HepG2 (cell line): Measurements from ENCODE around the gene WASHC4. TPM values are rescaled to one million over a fixed set of nuclear protein-coding genes. Genes with fewer than 3 reads are reported as not detected.

Source experiments
- ATF1 ChIP-seq: IDR thresholded peaks from 2 replicates; pipeline ENCODE4 v1.6.1; 2016; ENCODE audit warnings: mild to moderate bottlenecking, control low read depth
- CEBPB ChIP-seq: IDR thresholded peaks from 2 replicates; pipeline ENCODE4 v1.6.1; 2011; ENCODE audit warnings: low read depth, low read length, improper control_type of control experiment, borderline replicate concordance
- FOXK2 ChIP-seq: fragments of 450-650 bp; IDR thresholded peaks from 2 replicates; pipeline ENCODE4 v1.6.1; 2016
- FUBP1 ChIP-seq: sonication (generic); formaldehyde crosslinking; IDR thresholded peaks from 2 replicates; pipeline ENCODE4 v1.5.1; 2020; ENCODE audit warnings: missing genetic modification reagents, mild to moderate bottlenecking, borderline replicate concordance
- HCFC1 ChIP-seq: fragments of 150-350 bp; IDR thresholded peaks from 2 replicates; pipeline ENCODE4 v1.6.1; 2014; ENCODE audit warnings: low read depth, low read length
- HOXA9 ChIP-seq: sonication (generic); formaldehyde crosslinking; IDR thresholded peaks from 2 replicates; pipeline ENCODE4 v1.8.1; 2022; ENCODE audit warnings: missing genetic modification reagents, mild to moderate bottlenecking, moderate library complexity, borderline replicate concordance
- LBX2 ChIP-seq: sonication (generic); formaldehyde crosslinking; IDR thresholded peaks from 2 replicates; pipeline ENCODE4 v1.5.0; 2020; ENCODE audit warnings: missing genetic modification reagents, mild to moderate bottlenecking, borderline replicate concordance
- MIER3 ChIP-seq: IDR thresholded peaks from 2 replicates; pipeline ENCODE4 v1.6.1; 2016; ENCODE audit warnings: missing compliant biosample characterization, borderline replicate concordance
- NCOR1 ChIP-seq: fragments of 200-600 bp; sonication (generic); IDR thresholded peaks from 2 replicates; pipeline ENCODE4 v1.7.0; 2017; ENCODE audit warnings: antibody characterized with exemption, low read length, borderline replicate concordance
- PCBP2 ChIP-seq: fragments of 200-400 bp; formaldehyde crosslinking; optimal IDR thresholded peaks from 2 replicates; pipeline ENCODE3; 2018; ENCODE audit warnings: low read length, low read depth; ENCODE audit not compliant: poor library complexity, severe bottlenecking
- SIN3B ChIP-seq: fragments of 150-350 bp; IDR thresholded peaks from 2 replicates; pipeline ENCODE4 v1.6.1; 2014; ENCODE audit warnings: low read length
- TCF7L2 ChIP-seq: IDR thresholded peaks from 2 replicates; pipeline ENCODE4 v1.6.1; 2011; ENCODE audit warnings: mild to moderate bottlenecking, low read depth, low read length, moderate library complexity
- ZHX2 ChIP-seq, 2 experiments: sonication (generic) in 1 of 2; formaldehyde crosslinking in 1 of 2; IDR thresholded peaks; 2 replicates each; pipeline versions ENCODE4 v1.6.1 to v1.9.0; 2014 to 2022; ENCODE audit warnings: antibody characterized with exemption in 1 of 2, borderline replicate concordance in 1 of 2, inconsistent platforms in 1 of 2, low read depth in 1 of 2, missing genetic modification reagents in 1 of 2
- ZNF496 ChIP-seq: sonication (generic); formaldehyde crosslinking; IDR thresholded peaks from 2 replicates; pipeline ENCODE4 v1.8.1; 2023; ENCODE audit warnings: mild to moderate bottlenecking, moderate library complexity, missing genetic modification reagents; ENCODE audit not compliant: insufficient replicate concordance
- polyA plus RNA-seq, 8 experiments: library from polyadenylated mRNA; depleted of rRNA in 3 of 8; stranded (reverse) in 7 of 8; unstranded in 1 of 8; fragments of >200 nt; fragmentation: Illumina TruSeq in 4 of 8; extraction: Trizol in 4 of 8; gene quantifications; 2 replicates each; pipeline versions ENCODE4 v1.2.1 to v1.2.3, GENCODE V29; 2011 to 2016; ENCODE audit warnings: low read depth in 4 of 8, missing spikeins in 1 of 8, mixed read lengths in 1 of 8; ENCODE audit not compliant: insufficient read depth in 1 of 8
- total RNA-seq, 5 experiments: library from RNA; depleted of rRNA; stranded (reverse); fragments of >200 nt; fragmentation: Illumina TruSeq; extraction: Trizol; gene quantifications; 2 replicates each; pipeline ENCODE4 v1.2.3, GENCODE V29; 2016; ENCODE audit warnings: low read depth in 1 of 5
- TF ChIP-seq, protein P1 (sequence below): sonication (generic); formaldehyde crosslinking; IDR thresholded peaks from 2 replicates; pipeline ENCODE4 v1.5.0; 2020; ENCODE audit warnings: missing genetic modification reagents
- TF ChIP-seq, protein P2 (sequence below): IDR thresholded peaks from 2 replicates; pipeline ENCODE4 v1.6.1; 2016; ENCODE audit warnings: missing genetic modification reagents, missing compliant biosample characterization
- TF ChIP-seq, protein P3 (sequence below): IDR thresholded peaks from 2 replicates; pipeline ENCODE4 v1.6.1; 2016; ENCODE audit warnings: control low read depth

Gene WASHC4
- total and polyA plus RNA-seq, 2 of the 13 experiments (the other 11 are each of a cell fraction or from before 2014, with no cell fraction given), result 21.0 to 36.3 TPM

DNA sequence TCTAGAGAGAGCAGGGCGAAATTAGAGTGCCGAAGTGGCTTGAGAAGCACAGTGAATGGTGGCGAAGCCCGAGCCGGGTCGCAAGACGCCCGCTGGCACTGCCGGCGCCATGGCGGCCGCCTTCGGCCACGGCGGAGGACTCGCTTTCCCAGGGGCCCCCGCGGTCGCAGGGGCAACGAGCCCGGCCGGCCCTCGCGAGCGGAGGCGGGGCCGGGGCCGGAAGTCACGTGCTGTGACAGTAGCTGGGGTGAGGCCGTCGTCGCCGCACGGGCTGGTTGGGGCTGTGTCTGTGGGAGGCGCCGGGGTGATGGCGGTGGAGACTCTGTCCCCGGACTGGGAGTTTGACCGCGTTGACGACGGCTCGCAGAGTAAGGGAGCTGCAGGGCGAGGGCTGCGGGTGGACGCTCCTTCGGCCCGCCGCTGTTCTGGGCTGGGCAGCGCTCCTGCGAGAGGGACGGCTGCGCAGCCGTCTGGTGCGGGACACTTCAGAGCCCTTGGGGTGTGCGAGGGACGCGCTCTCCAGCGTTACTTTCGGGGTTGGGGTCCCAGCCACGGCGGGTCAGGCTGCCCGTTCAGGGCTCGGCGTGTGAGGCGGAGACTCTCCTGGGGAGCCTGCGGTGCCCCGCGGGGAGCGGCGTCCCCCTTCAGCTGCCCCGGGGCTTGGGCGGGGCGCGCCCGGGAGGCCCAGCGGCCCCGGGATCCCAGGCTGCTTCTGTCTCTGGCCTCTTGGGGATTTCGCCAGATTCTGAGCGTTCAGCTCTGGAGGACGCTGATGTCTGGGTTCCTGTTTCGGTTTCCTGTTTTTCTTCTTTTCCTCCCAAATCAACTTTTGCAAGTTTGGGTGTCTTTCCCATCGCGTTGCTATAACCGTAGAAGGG, at the start of gene WASHC4 (continued):
- TF ChIP-seq MIER3 (CRISPR knock-in tag) (peak; percentile 67; the same call in 1 of the 2 replicates), HOXA9 (CRISPR knock-in tag) (peak; percentile 70; the same call in 1 of the 2 replicates), FUBP1 (CRISPR knock-in tag) (no peak), PCBP2 (no peak), ZNF496 (no peak), ATF1 (no peak), LBX2 (CRISPR knock-in tag) (peak; percentile 69; the same call in 1 of the 2 replicates), HCFC1 (peak; percentile 89), ZHX2 (IDR thresholded peaks at IDR 0.05; ENCODE audit: low read depth) (0 out of 2 replicates have a peak, but pooled peaks have one; percentile 49), ZHX2 (CRISPR knock-in tag; IDR thresholded peaks at IDR 0.05; ENCODE audit: borderline replicate concordance) (no peak), CEBPB (no peak), FOXK2 (no peak), NCOR1 (no peak), TCF7L2 (no peak), SIN3B (no peak)
- TF ChIP-seq, protein P1, sequence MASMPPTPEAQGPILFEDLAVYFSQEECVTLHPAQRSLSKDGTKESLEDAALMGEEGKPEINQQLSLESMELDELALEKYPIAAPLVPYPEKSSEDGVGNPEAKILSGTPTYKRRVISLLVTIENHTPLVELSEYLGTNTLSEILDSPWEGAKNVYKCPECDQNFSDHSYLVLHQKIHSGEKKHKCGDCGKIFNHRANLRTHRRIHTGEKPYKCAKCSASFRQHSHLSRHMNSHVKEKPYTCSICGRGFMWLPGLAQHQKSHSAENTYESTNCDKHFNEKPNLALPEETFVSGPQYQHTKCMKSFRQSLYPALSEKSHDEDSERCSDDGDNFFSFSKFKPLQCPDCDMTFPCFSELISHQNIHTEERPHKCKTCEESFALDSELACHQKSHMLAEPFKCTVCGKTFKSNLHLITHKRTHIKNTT (CRISPR knock-in tag), result no peak
- TF ChIP-seq, protein P2, sequence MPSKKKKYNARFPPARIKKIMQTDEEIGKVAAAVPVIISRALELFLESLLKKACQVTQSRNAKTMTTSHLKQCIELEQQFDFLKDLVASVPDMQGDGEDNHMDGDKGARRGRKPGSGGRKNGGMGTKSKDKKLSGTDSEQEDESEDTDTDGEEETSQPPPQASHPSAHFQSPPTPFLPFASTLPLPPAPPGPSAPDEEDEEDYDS (CRISPR knock-in tag), result peak; percentile 82
- TF ChIP-seq, protein P3, sequence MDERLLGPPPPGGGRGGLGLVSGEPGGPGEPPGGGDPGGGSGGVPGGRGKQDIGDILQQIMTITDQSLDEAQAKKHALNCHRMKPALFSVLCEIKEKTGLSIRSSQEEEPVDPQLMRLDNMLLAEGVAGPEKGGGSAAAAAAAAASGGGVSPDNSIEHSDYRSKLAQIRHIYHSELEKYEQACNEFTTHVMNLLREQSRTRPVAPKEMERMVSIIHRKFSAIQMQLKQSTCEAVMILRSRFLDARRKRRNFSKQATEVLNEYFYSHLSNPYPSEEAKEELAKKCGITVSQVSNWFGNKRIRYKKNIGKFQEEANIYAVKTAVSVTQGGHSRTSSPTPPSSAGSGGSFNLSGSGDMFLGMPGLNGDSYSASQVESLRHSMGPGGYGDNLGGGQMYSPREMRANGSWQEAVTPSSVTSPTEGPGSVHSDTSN (CRISPR knock-in tag), result no peak
